Osteoblast (primary cell): ENCODE measurements around the gene MLXIP. TPM values are rescaled to one million over a fixed set of nuclear protein-coding genes. Genes with fewer than 3 reads are reported as not detected.

Experiments used
- DNase-seq: peaks from one replicate; pipeline ENCODE4 v3.0.0; 2011; ENCODE audit warnings: low spot score, mixed read lengths; ENCODE audit not compliant: insufficient read length; ENCODE audit errors: missing footprints
- H2AFZ ChIP-seq: 2 replicates; pipeline ENCODE4 v1.6.0; 2011; ENCODE audit warnings: mild to moderate bottlenecking, low read length
- H3K27ac ChIP-seq: 2 replicates; pipeline ENCODE4 v1.5.1; 2011; ENCODE audit warnings: mild to moderate bottlenecking, low read depth, low read length, moderate library complexity
- H3K27me3 ChIP-seq: 2 replicates; pipeline ENCODE4 v1.6.0; 2012; ENCODE audit warnings: mild to moderate bottlenecking, control low read depth, inconsistent platforms, low read length, moderate library complexity; ENCODE audit not compliant: insufficient read depth
- H3K36me3 ChIP-seq: 2 replicates; pipeline ENCODE4 v1.5.1; 2011; ENCODE audit warnings: mild to moderate bottlenecking, low read length, control low read depth, moderate library complexity; ENCODE audit not compliant: insufficient read depth
- H3K4me1 ChIP-seq: 2 replicates; pipeline ENCODE4 v1.5.1; 2011; ENCODE audit warnings: mild to moderate bottlenecking, low read length, control low read depth, moderate library complexity; ENCODE audit not compliant: insufficient read depth
- H3K4me2 ChIP-seq: 2 replicates; pipeline ENCODE4 v1.6.0; 2011; ENCODE audit warnings: mild to moderate bottlenecking, low read length; ENCODE audit not compliant: insufficient read depth
- H3K4me3 ChIP-seq: fragments of 200-600 bp; sonication (generic); 3 replicates; pipeline ENCODE4 v1.5.1; 2012; ENCODE audit warnings: mild to moderate bottlenecking, low read length, inconsistent platforms; ENCODE audit not compliant: insufficient read depth
- H3K79me2 ChIP-seq: 2 replicates; pipeline ENCODE4 v1.6.0; 2012; ENCODE audit warnings: mild to moderate bottlenecking, low read length, control low read depth, inconsistent platforms; ENCODE audit not compliant: insufficient read depth
- H3K9me3 ChIP-seq: 2 replicates; pipeline ENCODE4 v1.5.1; 2011; ENCODE audit warnings: low read depth, low read length, control low read depth
- H4K20me1 ChIP-seq: 2 replicates; pipeline ENCODE4 v1.6.0; 2012; ENCODE audit warnings: mild to moderate bottlenecking, low read length, control low read depth; ENCODE audit not compliant: insufficient read depth
- total RNA-seq: library from RNA; depleted of rRNA; stranded (reverse); fragments of >200 nt; gene quantifications from 2 replicates; pipeline ENCODE4 v1.2.3, GENCODE V29; 2012
- TF ChIP-seq, protein P1 (sequence below): IDR thresholded peaks from 2 replicates; pipeline ENCODE4 v1.5.1; 2011; ENCODE audit warnings: mild to moderate bottlenecking, low read depth, low read length, moderate library complexity; ENCODE audit errors: extremely low read depth

MLXIP gene
- total RNA-seq, 1 donor: 14.1 TPM

DNA sequence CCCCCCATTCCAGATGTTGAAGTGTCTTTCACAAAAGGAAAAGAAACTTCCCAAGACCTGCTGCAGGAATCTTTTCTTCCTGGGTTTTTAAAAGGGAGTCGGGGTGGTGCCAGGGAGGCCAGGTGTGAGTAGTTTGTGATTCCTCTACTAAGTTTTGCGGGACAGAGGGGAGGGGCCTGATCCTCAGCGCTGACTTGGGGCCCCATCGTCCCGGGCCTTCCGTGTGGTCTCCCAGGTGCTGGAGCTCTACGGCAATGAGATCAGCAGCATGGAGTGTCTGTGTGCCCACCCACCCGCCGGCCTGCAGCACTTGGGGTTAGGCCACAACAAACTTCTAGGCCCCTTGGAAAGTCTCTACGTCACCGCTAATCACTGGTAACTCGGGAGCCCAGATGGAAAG, 108.9 kb downstream of the MLXIP start:
- Histone ChIP-seq H3K27me3 (no peaks in the 10 kb centered on the region), H3K4me1 (peaks cover 4% of the 10 kb centered on the region), H3K9me3 (no peaks in the 10 kb centered on the region), H3K79me2 (no peaks in the 10 kb centered on the region), H3K36me3 (no peaks in the 10 kb centered on the region), H3K4me2 (no peak overlapping the region), H3K4me3 (no peak overlapping the region), H2AFZ (no peak overlapping the region), H4K20me1 (no peaks in the 10 kb centered on the region), H3K27ac (no peak overlapping the region)
- peak; percentile 22 for DNase-seq
- TF ChIP-seq, protein P1, sequence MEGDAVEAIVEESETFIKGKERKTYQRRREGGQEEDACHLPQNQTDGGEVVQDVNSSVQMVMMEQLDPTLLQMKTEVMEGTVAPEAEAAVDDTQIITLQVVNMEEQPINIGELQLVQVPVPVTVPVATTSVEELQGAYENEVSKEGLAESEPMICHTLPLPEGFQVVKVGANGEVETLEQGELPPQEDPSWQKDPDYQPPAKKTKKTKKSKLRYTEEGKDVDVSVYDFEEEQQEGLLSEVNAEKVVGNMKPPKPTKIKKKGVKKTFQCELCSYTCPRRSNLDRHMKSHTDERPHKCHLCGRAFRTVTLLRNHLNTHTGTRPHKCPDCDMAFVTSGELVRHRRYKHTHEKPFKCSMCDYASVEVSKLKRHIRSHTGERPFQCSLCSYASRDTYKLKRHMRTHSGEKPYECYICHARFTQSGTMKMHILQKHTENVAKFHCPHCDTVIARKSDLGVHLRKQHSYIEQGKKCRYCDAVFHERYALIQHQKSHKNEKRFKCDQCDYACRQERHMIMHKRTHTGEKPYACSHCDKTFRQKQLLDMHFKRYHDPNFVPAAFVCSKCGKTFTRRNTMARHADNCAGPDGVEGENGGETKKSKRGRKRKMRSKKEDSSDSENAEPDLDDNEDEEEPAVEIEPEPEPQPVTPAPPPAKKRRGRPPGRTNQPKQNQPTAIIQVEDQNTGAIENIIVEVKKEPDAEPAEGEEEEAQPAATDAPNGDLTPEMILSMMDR: no peak

DNA sequence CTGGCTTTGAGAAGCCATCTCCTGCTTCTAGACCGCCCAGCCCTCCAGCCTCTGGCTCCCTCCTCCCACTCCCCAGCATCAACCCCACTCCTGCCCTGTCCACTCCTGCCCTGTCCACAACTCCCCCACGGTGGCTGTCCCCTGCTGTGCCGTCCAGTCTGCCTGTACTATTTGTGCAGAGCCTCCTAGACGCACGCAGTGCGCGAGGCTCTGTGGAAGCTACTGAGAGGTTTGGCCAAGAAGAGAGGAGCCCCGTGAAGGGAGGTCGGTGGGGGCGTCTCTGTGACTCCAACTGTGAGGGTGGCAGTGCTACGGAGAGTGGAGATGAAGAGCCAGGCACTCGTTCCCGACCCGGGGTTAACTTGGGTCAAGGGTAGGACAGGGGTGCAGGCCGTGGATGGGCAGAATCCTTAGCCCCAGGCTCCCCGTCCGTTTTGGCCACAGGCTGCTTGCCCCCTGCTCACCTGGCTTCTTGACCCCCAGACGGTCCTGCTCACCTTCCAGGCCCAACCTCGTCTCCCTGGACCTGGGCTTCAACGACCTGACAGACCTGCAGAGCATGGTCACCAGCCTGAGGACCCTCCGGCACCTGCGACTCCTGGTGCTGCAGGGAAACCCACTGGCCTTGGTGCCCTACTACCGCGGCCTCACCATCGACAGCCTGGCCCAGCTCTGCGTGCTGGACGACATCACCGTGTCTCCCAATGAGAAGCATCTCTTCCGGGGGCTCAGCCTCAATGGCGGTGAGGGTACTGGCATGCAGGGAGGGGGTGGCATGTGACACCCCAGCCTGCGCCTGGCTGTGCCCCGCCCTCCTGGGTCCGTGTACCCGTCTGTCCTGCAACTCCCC, 111.3 kb downstream of the MLXIP start:
- Histone ChIP-seq H3K4me1 (no peaks in the 10 kb centered on the region), H3K27ac (no peak overlapping the region), H3K27me3 (no peaks in the 10 kb centered on the region), H3K79me2 (no peaks in the 10 kb centered on the region), H3K4me2 (no peak overlapping the region), H3K9me3 (no peaks in the 10 kb centered on the region), H2AFZ (no peak overlapping the region), H3K4me3 (no peak overlapping the region), H4K20me1 (no peaks in the 10 kb centered on the region), H3K36me3 (no peaks in the 10 kb centered on the region)
- DNase-seq: no peak
- TF ChIP-seq, protein P1: no peak

DNA sequence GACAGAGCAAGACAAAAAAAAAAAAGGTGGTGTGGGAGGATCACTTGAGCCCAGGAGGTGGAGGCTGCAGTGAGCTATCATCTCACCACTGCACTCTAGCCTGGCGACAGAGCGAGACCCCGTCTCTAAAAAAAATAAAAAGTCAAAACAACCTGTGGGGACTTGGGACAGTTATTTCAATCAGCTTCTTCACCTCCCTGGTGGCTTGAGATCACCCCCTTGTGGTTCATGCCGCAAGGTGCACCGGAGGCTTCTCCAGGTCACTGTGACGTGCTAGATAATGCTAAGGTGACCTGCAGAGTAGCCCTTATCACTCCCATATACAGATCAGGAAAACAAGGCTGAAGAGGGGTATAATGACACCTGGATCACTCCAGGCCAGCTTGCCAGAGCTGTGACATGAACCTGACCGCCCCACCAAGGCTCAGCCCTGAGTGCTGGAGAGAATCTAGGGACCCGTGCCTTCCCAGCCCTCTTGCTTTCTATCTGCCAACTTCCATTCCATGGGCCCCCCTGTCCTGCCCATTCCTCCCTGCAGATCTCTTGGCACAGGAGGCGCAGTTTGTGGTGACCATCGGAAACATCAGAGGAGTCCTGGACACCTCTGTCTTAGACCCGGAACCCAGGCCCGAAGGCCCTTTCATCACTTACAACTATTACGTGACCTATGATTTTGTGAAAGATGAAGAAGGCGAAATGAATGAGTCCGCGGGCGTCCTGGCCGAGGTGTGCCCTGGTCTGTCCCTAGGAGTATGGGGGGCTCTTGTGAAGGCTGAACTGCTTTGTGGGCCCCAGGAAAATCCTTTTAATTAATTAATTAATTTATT, 112.5 kb downstream of the MLXIP start:
- no peaks in the 10 kb centered on the region for H3K4me1 ChIP-seq
- H3K27me3 ChIP-seq: no peaks in the 10 kb centered on the region
- H3K4me3 ChIP-seq: no peak overlapping the region
- DNase-seq: peak; percentile 97
- H3K79me2 ChIP-seq: no peaks in the 10 kb centered on the region
- H2AFZ ChIP-seq: no peak overlapping the region
- peaks cover 2% of the 10 kb centered on the region for H3K9me3 ChIP-seq
- H3K36me3 ChIP-seq: no peaks in the 10 kb centered on the region
- TF ChIP-seq, protein P1: peak; percentile 87
- H3K27ac ChIP-seq: no peak overlapping the region
- H3K4me2 ChIP-seq: no peak overlapping the region
- H4K20me1 ChIP-seq: no peaks in the 10 kb centered on the region

DNA sequence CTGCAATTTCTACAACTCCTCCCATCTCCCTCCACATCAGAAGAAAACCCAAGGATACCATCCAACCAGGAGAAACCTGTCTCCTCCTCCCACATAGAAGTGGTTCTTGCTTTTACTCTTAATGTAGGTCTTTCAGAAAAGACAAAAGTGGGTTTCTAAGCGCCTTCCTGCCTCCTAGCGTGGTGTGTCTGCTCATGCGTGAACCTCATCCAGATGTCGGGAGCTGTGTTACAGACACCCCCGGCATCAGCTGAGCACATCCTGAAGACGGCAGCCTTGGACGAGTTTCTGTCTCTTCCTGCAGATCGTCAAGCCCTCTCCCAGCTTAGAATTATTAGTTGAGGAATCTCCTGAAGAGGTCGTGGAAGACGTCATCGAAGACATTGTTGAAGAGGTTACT, 113.9 kb downstream of the MLXIP start:
- no peak overlapping the region for H3K4me2 ChIP-seq
- no peak overlapping the region for H2AFZ ChIP-seq
- H4K20me1 ChIP-seq: no peaks in the 10 kb centered on the region
- peaks cover 2% of the 10 kb centered on the region for H3K9me3 ChIP-seq
- no peaks in the 10 kb centered on the region for H3K36me3 ChIP-seq
- no peak overlapping the region for H3K27ac ChIP-seq
- H3K27me3 ChIP-seq: no peaks in the 10 kb centered on the region
- no peak overlapping the region for H3K4me3 ChIP-seq
- H3K4me1 ChIP-seq: peaks cover 2% of the 10 kb centered on the region
- H3K79me2 ChIP-seq: no peaks in the 10 kb centered on the region
- TF ChIP-seq, protein P1: no peak
- DNase-seq: no peak
